ENCODE measurements around the gene LGSN.
"Not testable (repeated sequence)": the region's sequence is repeated elsewhere in the genome, so short reads cannot be mapped to it uniquely, and the experiment has no call there.

The LGSN gene

GRCh38 chr6:63230027-63230426 lies 89.8 kb downstream of the LGSN start:
- not testable (repeated sequence) for DNase-seq

GRCh38 chr6:63227928-63228894 lies 91.6 kb downstream of the LGSN start:
- not testable (repeated sequence) for DNase-seq

- DNase-seq = not testable (repeated sequence)
Observed at GRCh38 chr6:63225987-63226386, 93.8 kb downstream of the LGSN start.
